ENCODE data around the gene ZCCHC24. TPM values are rescaled to one million over a fixed set of nuclear protein-coding genes. Genes with fewer than 3 reads are reported as not detected.
A peak's percentile ranks its signal among the peaks of the same experiment; 100 is the strongest.
"Not testable (repeated sequence)": the region's sequence is repeated elsewhere in the genome, so short reads cannot be mapped to it uniquely, and the experiment has no call there.

The ZCCHC24 gene
- total RNA-seq, 2 donors from 2014 or later = 113 to 125 TPM

- intact Hi-C loops (cut with DNase I) = no loop called here
- DNase-seq (ENCODE audit: low spot score) = peak; percentile 99
Observed at GRCh38 chr10:79347226-79347893, 98.1 kb downstream of the ZCCHC24 start, which contains the start of gene PPIF. Gene PPIF, plus strand, starts transcription at chr10:79347469. Its CDS starts 80 bp downstream, at chr10:79347549.

- intact Hi-C loops (cut with DNase I) = no loop called here
- peak; percentile 79 for DNase-seq (ENCODE audit: low spot score)
Observed at GRCh38 chr10:79346388-79347225, 98.8 kb downstream of the ZCCHC24 start.

GRCh38 chr10:79346012-79346340 is 99.4 kb downstream of the ZCCHC24 start:
- intact Hi-C loops (cut with DNase I) = no loop called here
- no peak for DNase-seq (ENCODE audit: low spot score)

- no peak for DNase-seq (ENCODE audit: low spot score)
- intact Hi-C loops (cut with DNase I) = no loop called here
Observed at GRCh38 chr10:79345241-79346011, 100.0 kb downstream of the ZCCHC24 start.

GRCh38 chr10:79344502-79345195 is 100.8 kb downstream of the ZCCHC24 start:
- intact Hi-C loops (cut with DNase I) = no loop called here
- no peak for DNase-seq (ENCODE audit: low spot score)

- intact Hi-C loops (cut with DNase I) = no loop called here
- peak; percentile 66 for DNase-seq (ENCODE audit: low spot score)
Observed at GRCh38 chr10:79342811-79343561, 102.4 kb downstream of the ZCCHC24 start.

GRCh38 chr10:79342295-79342761 is 103.1 kb downstream of the ZCCHC24 start:
- intact Hi-C loops (cut with DNase I) = no loop called here
- DNase-seq (ENCODE audit: low spot score) = peak; percentile 64

DNA sequence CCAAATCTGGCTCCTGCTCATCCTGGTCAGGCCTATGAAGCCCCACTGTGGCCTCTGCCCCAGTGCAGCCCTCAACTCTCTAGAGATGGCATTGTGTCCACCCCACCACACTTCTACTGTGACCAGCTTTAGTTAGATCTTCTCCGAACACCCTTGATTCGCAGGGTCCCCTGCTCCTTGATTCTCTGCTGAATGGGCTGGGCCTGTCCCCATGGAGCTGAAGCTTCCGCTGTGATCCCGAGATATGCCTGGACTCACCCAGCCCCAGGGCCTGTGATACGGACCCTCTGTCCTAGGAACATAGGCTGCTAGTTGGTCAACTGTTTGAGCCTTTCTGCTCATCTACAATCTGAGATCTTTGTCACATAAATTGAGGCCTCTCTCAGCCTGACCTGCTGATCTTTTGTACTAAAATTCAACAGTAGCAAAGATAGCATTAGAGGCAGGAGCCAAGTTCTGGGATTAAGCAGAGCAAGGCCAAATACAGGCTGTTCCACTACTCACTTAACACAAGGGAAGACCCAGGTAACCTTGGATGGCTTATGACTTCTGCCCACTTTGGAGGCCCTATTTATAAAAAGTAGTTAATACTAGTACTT is 104.7 kb downstream of the ZCCHC24 start:
- intact Hi-C loops (cut with DNase I) = no loop called here
- peak; percentile 70 for DNase-seq (ENCODE audit: low spot score)

DNA sequence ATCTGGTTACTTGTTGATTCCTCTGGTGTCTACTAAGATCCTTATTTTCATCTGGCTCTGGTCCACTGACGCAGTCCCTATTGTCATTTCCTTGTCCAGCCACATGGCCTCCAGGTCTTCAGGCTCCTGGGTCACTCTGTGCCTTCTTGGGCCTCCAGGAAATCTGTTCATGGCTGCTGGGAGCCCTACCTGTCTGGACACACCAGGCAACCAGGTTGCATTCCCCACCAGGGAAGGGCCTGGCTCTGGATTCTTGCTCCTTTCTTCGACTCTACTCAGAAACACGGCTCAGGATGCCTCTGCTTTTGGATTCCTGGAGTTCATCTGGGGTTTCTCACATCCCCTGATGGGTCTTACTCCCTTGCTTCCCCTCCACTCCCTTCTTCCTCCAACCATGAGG is 106.2 kb downstream of the ZCCHC24 start:
- peak; percentile 58 for DNase-seq (ENCODE audit: low spot score)
- intact Hi-C loops (cut with DNase I) = no loop called here

DNA sequence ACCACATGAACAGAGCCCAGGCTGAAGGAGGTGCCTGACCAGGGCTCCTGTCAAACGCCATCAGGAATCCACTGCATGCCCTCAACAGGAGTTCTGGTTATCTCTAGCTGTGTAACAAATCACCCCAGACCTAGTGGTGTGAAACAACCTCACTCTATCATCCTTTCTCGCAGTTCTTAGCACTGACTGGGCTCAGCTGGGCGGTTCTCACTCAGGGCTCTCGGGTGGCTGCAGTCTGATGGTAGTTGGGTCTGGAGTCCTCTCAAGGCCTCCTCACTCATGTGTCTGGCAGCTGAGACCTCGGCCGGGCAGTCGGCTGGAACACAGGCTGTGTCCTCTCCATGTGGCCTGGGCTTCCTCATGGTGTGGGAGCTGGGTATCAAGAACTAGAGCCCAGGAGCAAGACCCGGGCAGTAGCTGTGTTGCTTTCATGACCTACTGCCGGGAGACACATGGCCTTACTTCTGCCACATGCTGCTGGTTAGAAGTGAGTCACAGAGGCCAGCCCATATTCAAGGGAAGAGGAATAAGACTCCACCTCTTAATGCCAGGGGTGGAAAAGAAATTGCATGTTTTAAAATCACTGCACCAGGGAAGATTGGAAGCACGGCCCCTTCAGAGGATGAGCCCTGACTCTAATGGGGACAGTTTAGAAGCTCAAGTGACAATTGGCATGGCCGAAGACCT is 107.5 kb downstream of the ZCCHC24 start:
- intact Hi-C loops (cut with DNase I); DNase-seq (ENCODE audit: low spot score): not testable (repeated sequence)

- intact Hi-C loops (cut with DNase I) = no loop called here
- peak; percentile 42 for DNase-seq (ENCODE audit: low spot score)
Observed at GRCh38 chr10:79336739-79337138, 108.7 kb downstream of the ZCCHC24 start.

DNA sequence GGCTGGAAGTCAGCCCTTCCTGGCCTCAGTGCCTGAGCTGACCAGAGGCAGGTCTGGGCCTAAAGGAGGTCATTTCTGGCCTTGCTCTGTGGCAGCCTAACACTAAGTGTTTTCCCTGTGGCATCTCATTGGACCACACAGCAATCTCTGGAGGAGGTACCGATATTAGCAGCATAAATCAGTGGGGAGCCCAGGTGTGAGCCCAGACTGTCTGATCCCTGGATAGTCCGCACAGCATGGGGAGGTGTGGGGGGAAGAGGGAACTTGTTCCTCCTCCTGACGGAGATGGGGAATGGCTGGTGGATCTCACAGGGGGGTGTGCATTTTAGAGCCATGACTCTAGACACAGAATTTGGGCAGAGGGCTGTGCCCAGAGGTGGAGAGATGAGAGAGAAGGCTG is 109.1 kb downstream of the ZCCHC24 start:
- DNase-seq (ENCODE audit: low spot score) = no peak
- intact Hi-C loops (cut with DNase I) = no loop called here

- intact Hi-C loops (cut with DNase I) = loop anchor here in 1 of 2 donors (1.0 kb wide), 1 partner anchor 95 kb away; no protein-coding TSS in a partner anchor
- peak; percentile 76 for DNase-seq (ENCODE audit: low spot score)
Observed at GRCh38 chr10:79335470-79336235, 109.8 kb downstream of the ZCCHC24 start.

DNA sequence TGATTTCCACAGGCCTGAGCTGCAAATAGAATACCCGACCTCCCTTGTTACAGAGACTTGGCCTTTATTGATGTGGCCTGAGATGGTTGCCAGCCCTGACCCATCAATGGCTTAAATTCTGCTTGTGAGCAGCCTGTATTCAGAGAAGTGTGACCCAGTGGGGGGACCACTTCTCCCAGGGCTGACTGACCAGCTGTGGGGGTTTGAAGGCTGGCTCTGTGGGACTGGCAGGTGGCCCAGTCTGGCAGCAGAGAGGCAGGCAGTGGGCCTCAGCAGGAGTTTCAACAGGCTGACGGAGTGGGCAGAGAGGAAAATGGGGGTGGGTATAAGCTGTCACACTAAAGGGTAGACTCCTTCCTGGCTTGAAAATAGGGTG is 110.3 kb downstream of the ZCCHC24 start:
- intact Hi-C loops (cut with DNase I) = loop anchor here in 1 of 2 donors (1.0 kb wide), 1 partner anchor 95 kb away; no protein-coding TSS in a partner anchor
- peak; percentile 54 for DNase-seq (ENCODE audit: low spot score)

DNA sequence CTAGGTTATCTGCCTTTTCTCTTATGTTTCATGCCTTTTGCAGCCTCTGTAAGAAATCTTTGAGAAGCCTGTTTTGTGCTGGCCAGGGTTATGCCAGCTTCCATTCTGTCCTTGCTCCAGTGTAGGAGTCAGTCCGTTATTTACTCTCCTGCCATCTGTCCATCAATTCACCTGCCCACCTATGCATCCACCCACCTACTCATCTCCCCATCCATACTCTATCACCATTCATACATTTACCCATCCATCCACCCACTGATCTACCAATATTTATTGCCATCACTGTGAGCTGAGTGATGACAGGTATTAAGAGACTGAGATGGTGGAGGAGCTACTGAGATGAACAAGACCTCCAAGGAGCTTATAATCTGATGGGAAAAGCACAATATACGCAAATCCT is 110.9 kb downstream of the ZCCHC24 start:
- intact Hi-C loops (cut with DNase I) = no loop called here
- DNase-seq (ENCODE audit: low spot score) = no peak

- intact Hi-C loops (cut with DNase I) = no loop called here
Observed at GRCh38 chr10:79333513-79333912, 111.9 kb downstream of the ZCCHC24 start.

More at GRCh38 chr10:79333513-79333912, 111.9 kb downstream of the ZCCHC24 start:
- DNase-seq (ENCODE audit: low spot score) = no peak

Data from posterior vena cava (tissue), 2 donors.